ENCODE data around the gene TMEM69.
"Not testable (repeated sequence)": the region's sequence is repeated elsewhere in the genome, so short reads cannot be mapped to it uniquely, and the experiment has no call there.

TMEM69 gene

DNA sequence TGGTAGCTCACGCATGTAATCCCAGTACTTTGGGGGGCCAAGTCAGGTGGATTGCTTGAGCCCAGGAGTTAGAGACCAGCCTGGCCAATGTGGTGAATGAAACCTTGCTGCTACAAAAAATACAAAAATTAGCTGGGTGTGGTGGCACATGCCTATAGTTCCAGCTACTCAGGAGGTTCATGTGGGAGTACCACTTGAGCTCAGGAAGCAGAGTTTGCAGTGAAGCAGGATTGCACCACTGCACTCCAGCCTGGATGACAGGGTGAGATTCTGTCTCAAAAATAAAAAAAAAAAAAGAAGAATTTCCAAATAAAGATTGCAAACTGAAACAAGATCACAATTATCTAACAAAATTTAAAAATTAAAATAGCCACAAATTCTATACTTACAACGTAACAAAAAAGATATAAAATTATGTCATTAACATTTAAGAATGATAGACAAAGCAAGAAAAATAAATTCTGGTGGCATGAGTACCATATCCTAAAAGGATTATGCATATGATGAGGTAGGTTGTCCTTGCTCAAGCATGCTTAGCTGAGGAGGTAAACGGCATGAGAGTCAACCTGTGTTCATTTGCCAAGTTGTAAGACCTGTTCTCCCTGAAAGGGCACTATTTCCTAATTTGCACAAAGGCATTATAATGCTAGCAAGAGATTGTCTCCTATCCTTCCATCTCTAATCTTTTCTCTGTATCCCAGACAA lies 42.2 kb downstream of the TMEM69 start:
- no peak overlapping the region for H3K27ac ChIP-seq (replicated peaks)
- H3K27me3 ChIP-seq (ENCODE audit: insufficient read depth, poor library complexity, severe bottlenecking) = no peaks in the 10 kb centered on the region
- TF ChIP-seq GABPA (IDR thresholded peaks at IDR 0.05; ENCODE audit: low read depth) = no peak
- TF ChIP-seq, protein P1, sequence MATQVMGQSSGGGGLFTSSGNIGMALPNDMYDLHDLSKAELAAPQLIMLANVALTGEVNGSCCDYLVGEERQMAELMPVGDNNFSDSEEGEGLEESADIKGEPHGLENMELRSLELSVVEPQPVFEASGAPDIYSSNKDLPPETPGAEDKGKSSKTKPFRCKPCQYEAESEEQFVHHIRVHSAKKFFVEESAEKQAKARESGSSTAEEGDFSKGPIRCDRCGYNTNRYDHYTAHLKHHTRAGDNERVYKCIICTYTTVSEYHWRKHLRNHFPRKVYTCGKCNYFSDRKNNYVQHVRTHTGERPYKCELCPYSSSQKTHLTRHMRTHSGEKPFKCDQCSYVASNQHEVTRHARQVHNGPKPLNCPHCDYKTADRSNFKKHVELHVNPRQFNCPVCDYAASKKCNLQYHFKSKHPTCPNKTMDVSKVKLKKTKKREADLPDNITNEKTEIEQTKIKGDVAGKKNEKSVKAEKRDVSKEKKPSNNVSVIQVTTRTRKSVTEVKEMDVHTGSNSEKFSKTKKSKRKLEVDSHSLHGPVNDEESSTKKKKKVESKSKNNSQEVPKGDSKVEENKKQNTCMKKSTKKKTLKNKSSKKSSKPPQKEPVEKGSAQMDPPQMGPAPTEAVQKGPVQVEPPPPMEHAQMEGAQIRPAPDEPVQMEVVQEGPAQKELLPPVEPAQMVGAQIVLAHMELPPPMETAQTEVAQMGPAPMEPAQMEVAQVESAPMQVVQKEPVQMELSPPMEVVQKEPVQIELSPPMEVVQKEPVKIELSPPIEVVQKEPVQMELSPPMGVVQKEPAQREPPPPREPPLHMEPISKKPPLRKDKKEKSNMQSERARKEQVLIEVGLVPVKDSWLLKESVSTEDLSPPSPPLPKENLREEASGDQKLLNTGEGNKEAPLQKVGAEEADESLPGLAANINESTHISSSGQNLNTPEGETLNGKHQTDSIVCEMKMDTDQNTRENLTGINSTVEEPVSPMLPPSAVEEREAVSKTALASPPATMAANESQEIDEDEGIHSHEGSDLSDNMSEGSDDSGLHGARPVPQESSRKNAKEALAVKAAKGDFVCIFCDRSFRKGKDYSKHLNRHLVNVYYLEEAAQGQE (IDR thresholded peaks at IDR 0.05; ENCODE audit: insufficient replicate concordance, low read depth) = no peak
- TF ChIP-seq, protein P2, sequence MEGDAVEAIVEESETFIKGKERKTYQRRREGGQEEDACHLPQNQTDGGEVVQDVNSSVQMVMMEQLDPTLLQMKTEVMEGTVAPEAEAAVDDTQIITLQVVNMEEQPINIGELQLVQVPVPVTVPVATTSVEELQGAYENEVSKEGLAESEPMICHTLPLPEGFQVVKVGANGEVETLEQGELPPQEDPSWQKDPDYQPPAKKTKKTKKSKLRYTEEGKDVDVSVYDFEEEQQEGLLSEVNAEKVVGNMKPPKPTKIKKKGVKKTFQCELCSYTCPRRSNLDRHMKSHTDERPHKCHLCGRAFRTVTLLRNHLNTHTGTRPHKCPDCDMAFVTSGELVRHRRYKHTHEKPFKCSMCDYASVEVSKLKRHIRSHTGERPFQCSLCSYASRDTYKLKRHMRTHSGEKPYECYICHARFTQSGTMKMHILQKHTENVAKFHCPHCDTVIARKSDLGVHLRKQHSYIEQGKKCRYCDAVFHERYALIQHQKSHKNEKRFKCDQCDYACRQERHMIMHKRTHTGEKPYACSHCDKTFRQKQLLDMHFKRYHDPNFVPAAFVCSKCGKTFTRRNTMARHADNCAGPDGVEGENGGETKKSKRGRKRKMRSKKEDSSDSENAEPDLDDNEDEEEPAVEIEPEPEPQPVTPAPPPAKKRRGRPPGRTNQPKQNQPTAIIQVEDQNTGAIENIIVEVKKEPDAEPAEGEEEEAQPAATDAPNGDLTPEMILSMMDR (IDR thresholded peaks at IDR 0.05; ENCODE audit: insufficient read depth, low read length) = no peak
- TF ChIP-seq SPI1 (IDR thresholded peaks at IDR 0.05; ENCODE audit: borderline replicate concordance, low read depth) = no peak
- TF ChIP-seq POLR2AphosphoS5 (IDR thresholded peaks at IDR 0.05; ENCODE audit: low read depth) = no peak
- no peak overlapping the region for H3K4me3 ChIP-seq (replicated peaks; ENCODE audit: insufficient read depth, low read length)
- peak in 1 of 2 experiments; percentile 42 for DNase-seq (ENCODE audit: low read depth in 1 of 2, low spot score in 1 of 2)

DNA sequence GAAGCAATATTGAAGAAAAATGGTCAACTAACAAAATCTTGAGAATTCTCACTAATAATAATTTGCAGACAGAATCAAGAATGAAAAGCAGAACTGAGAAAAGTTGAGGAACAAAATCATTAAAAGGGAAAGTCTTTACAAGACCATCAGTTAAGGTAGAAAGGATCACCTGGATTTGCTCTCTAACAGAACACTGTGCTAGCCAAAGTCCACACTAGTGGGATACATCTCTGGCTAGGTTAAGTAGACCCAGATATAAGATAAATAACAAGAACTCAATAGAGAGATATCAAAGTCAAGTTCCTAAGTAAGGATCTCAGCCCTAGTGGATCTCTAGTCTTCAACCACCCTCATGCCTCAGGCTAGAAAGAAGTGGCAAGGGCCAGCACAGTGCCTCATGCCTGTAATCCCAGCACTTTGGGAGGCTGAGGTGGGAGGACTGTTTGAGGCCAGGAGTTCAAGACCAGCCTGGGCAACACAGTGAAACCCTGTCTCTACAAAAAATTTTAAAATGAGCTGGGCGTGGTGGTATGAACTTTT lies 42.9 kb downstream of the TMEM69 start:
- Histone ChIP-seq H3K27me3 (ENCODE audit: insufficient read depth, poor library complexity, severe bottlenecking) (no peaks in the 10 kb centered on the region), H3K27ac (replicated peaks) (no peak overlapping the region), H3K4me3 (replicated peaks; ENCODE audit: insufficient read depth, low read length) (no peak overlapping the region)
- DNase-seq (ENCODE audit: low read depth in 1 of 2, low spot score in 1 of 2) = no peak
- TF ChIP-seq POLR2AphosphoS5 (IDR thresholded peaks at IDR 0.05; ENCODE audit: low read depth) (no peak), SPI1 (IDR thresholded peaks at IDR 0.05; ENCODE audit: borderline replicate concordance, low read depth) (no peak), GABPA (IDR thresholded peaks at IDR 0.05; ENCODE audit: low read depth) (no peak)
- TF ChIP-seq, protein P1 (IDR thresholded peaks at IDR 0.05; ENCODE audit: insufficient replicate concordance, low read depth) = no peak
- TF ChIP-seq, protein P2 (IDR thresholded peaks at IDR 0.05; ENCODE audit: insufficient read depth, low read length) = no peak

DNA sequence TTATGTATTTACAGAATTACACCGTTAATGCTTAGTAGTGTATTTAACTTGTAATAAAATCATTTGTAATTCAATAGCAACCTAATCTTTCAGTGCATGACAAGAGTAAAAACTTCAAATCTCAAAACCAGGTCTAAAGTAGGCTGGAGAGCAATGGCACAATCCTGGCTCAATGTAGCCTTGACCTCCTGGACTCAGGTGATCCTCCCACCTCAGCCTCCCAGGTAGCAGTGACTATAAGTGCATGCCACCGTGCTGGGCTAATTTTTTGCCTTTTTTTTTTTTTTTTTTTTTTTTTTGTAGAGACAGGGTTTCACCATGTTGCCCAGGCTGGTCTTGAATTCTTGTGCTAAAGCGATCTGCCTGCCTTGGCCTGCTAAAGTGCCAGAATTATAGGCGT lies 51.2 kb downstream of the TMEM69 start:
- TF ChIP-seq GABPA (IDR thresholded peaks at IDR 0.05; ENCODE audit: low read depth) = no peak
- H3K4me3 ChIP-seq (replicated peaks; ENCODE audit: insufficient read depth, low read length) = no peak overlapping the region
- no peaks in the 10 kb centered on the region for H3K27me3 ChIP-seq (ENCODE audit: insufficient read depth, poor library complexity, severe bottlenecking)
- no peak overlapping the region for H3K27ac ChIP-seq (replicated peaks)
- no peak for DNase-seq (ENCODE audit: low read depth in 1 of 2, low spot score in 1 of 2)

DNA sequence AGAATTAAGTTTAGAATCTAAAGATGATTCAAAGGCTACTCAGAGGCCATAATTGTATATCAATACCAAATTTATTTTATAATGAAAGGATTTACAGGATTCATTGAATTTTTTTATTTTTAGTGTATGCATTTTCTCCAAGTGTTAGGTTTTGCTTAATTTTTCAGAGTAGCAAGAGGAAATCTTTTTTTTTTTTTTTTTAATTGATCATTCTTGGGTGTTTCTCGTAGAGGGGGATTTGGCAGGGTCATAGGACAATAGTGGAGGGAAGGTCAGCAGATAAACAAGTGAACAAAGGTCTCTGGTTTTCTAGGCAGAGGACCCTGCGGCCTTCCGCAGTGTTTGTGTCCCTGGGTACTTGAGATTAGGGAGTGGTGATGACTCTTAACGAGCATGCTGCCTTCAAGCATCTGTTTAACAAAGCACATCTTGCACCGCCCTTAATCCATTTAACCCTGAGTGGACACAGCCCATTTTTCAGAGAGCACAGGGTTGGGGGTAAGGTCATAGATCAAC lies 51.7 kb downstream of the TMEM69 start:
- not testable (repeated sequence) for H3K27ac ChIP-seq (replicated peaks); H3K4me3 ChIP-seq (replicated peaks; ENCODE audit: insufficient read depth, low read length); DNase-seq (ENCODE audit: low read depth in 1 of 2, low spot score in 1 of 2); H3K27me3 ChIP-seq (ENCODE audit: insufficient read depth, poor library complexity, severe bottlenecking)
